COLO829 (cell line): Measurements from ENCODE around the gene SLCO1B1.

Source experiments
- DNase-seq: peaks from one replicate; pipeline ENCODE4 v3.0.0; 2012; ENCODE audit warnings: low spot score

Gene SLCO1B1

GRCh38 chr12:21220266-21220665 lies 89.3 kb downstream of the SLCO1B1 start:
- DNase-seq: peak; percentile 40

DNA sequence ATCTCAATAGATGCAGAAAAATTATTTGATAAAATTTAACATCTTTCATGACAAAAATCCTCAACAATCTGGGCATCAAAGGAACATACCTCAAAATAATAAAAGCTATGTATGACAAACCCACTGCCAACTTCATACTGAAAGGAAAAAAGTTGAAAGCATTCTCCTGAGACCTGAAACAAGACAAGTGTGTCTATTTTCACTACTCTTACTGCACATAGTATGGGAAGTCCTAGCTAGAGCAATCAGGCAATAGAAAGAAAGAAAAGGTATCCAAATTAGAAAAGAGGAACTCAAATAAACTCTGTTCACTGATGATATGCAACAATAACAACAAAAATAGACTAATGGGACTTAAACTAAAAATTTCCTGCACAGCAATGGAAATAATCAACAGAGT lies 90.1 kb downstream of the SLCO1B1 start:
- no peak for DNase-seq

DNA sequence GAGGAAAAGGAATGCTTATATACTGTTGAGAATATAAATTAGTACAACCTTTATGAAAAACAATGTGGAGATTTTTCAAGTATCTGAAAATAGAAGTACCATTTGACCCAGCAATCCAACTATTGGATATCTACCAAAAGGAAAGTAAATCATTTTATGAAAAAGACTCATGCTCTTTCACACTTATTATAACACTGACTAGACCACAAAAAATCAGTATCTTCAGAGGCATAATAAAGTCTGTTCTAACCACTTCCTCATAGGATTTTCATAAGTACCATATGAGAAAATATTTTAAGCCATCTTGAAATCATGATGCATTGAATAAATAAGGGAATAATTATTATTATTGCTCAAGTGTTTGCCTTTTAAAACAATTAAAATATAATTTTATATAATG lies 90.8 kb downstream of the SLCO1B1 start:
- DNase-seq: no peak

GRCh38 chr12:21223930-21224329 lies 92.9 kb downstream of the SLCO1B1 start:
- no peak for DNase-seq

DNA sequence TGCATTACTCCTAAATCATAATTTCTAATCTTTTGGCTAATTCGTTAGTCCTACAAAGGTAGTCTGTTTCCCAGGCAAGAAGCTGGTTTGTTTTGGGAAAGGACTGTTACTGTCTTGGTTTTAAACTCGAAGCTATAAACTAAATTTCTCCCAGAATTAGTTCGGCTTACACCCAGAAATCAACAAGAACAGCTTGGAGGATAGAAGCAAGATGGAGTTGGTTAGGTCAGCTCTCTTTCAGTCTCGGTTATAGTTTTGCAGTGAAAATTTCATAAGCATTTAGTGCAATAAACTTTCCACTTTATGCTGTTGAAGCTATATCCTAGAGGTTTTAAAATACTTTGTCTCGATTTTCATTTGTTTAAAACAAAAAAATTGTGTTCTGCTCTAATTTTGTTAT lies 103.4 kb downstream of the SLCO1B1 start:
- DNase-seq: no peak

GRCh38 chr12:21239866-21240265 lies 108.9 kb downstream of the SLCO1B1 start:
- DNase-seq: no peak

DNA sequence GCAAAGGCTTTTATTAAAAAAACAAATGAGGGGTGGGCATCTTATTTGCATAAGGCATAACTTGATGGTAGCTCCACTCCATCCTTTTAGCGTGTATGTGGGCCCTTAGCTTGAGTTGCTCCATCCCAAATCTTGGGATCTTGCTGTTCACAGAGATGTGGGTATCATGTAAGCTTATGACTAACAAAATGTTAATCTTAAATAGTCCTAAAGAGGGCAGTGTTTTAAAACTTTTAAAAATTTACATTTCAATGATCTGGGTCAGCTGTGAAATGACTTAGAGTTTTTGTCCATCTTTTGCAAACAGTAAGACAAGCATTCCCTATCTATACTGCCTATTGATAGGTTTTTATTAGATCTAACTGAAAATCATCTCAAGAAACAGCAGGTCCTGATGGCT lies 117.7 kb downstream of the SLCO1B1 start:
- peak; percentile 28 for DNase-seq

GRCh38 chr12:21252070-21252469 lies 121.1 kb downstream of the SLCO1B1 start:
- DNase-seq: no peak

- no peak for DNase-seq
Measured at GRCh38 chr12:21257172-21257571, 126.2 kb downstream of the SLCO1B1 start.

- DNase-seq: no peak
Measured at GRCh38 chr12:21264232-21264631, 133.2 kb downstream of the SLCO1B1 start.

DNA sequence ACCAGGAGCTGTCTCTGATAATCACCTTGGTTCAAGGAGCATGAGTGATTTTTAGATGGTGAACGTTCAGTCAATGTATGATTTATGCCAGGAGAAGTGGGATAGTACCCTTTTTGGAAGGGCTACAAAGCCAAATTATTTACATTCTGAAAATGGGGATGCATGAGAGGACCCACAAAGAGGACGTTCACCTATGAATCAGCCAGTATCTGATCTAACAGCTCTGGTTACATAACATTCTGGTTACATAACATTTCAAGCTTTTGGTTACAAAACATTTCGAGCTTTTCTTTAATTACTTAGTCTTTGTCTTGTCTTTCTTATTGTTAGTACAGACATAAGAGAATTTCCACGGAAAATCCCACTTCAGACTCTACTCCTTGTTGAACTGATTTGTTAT lies 134.9 kb downstream of the SLCO1B1 start:
- DNase-seq: no peak

DNA sequence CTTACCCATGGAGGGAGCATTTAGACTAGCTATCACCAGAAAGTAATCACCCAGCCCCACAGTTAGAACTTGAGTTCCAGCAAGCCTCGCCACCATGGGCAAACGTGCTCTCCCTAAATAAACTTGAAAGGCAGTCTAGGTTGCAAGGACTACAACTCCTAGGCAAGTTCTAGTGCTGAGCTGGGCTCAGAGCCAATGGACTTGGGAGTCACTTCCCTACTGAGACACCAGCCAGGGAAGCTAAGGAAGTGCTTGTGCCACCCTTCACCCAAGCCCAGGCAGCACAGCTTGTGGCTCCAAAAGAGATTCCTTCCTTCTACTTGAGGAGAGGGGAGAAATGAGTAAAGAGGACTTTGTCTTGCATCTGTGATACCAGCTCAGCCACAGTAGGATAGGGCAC lies 145.8 kb downstream of the SLCO1B1 start:
- DNase-seq: no peak
